MG63 (cell line): Measurements from ENCODE around the gene PCDHA3. TPM values are rescaled to one million over a fixed set of nuclear protein-coding genes. Genes with fewer than 3 reads are reported as not detected.
"Not testable (repeated sequence)": the region's sequence is repeated elsewhere in the genome, so short reads cannot be mapped to it uniquely, and the experiment has no call there.

Source experiments
- DNase-seq: peaks from one replicate; pipeline ENCODE4 v3.0.0-alpha.2; 2020
- H3K27me3 ChIP-seq: fragments of 250-450 bp; sonication (Bioruptor Pico); 2 replicates; pipeline ENCODE4 v1.5.1; 2020; ENCODE audit warnings: mild to moderate bottlenecking, moderate library complexity
- H3K36me3 ChIP-seq: fragments of 250-450 bp; sonication (Bioruptor Pico); 2 replicates; pipeline ENCODE4 v1.5.1; 2020; ENCODE audit warnings: mild to moderate bottlenecking, moderate library complexity
- H3K4me3 ChIP-seq: fragments of 250-450 bp; sonication (Bioruptor Pico); 2 replicates; pipeline ENCODE4 v1.5.1; 2020; ENCODE audit warnings: mild to moderate bottlenecking, moderate library complexity
- H3K9me3 ChIP-seq: fragments of 250-450 bp; sonication (Bioruptor Pico); 2 replicates; pipeline ENCODE4 v1.5.1; 2020; ENCODE audit warnings: mild to moderate bottlenecking, moderate library complexity
- total RNA-seq: library from RNA; depleted of rRNA; stranded (reverse); fragments of >200 nt; shearing (Covaris generic); gene quantifications from 2 replicates; pipeline ENCODE4 v1.2.3, GENCODE V29; 2014; ENCODE audit warnings: low replicate concordance; rRNA removed

The PCDHA3 gene
- not detected in 2 replicates for total RNA-seq

- DNase-seq: no peak
- no peaks in the 10 kb centered on the region for H3K36me3 ChIP-seq
- peaks cover 8% of the 10 kb centered on the region for H3K9me3 ChIP-seq
- peak within 1 kb of the TSS; percentile 16; the same call in 1 of the 2 replicates for H3K4me3 ChIP-seq
- no peaks in the 10 kb centered on the region for H3K27me3 ChIP-seq
Observed at GRCh38 chr5:140800816-140801493, at the start of gene PCDHA3. PCDHA3 (plus strand) TSS chr5:140801057.

GRCh38 chr5:140753561-140753960, 47.3 kb upstream of the PCDHA3 start:
- H3K36me3 ChIP-seq: no peaks in the 10 kb centered on the region
- no peak for DNase-seq
- H3K27me3 ChIP-seq: no peaks in the 10 kb centered on the region
- H3K4me3 ChIP-seq: no peak overlapping the region
- peaks cover 18% of the 10 kb centered on the region for H3K9me3 ChIP-seq

GRCh38 chr5:140764177-140764973, 36.5 kb upstream of the PCDHA3 start:
- H3K9me3 ChIP-seq: peaks cover 58% of the 10 kb centered on the region
- no peak overlapping the region for H3K4me3 ChIP-seq
- no peaks in the 10 kb centered on the region for H3K27me3 ChIP-seq
- H3K36me3 ChIP-seq: no peaks in the 10 kb centered on the region
- no peak for DNase-seq

- no peak overlapping the region for H3K4me3 ChIP-seq
- no peak for DNase-seq
Observed at GRCh38 chr5:140767444-140767843, 33.4 kb upstream of the PCDHA3 start.

GRCh38 chr5:140780512-140780911, 20.3 kb upstream of the PCDHA3 start:
- H3K27me3 ChIP-seq: no peaks in the 10 kb centered on the region
- H3K4me3 ChIP-seq: no peak overlapping the region
- H3K36me3 ChIP-seq: no peaks in the 10 kb centered on the region
- H3K9me3 ChIP-seq: peaks cover 12% of the 10 kb centered on the region
- DNase-seq: no peak

More at GRCh38 chr5:140767444-140767843, 33.4 kb upstream of the PCDHA3 start:
- H3K9me3 ChIP-seq: peaks cover 65% of the 10 kb centered on the region
- no peaks in the 10 kb centered on the region for H3K36me3 ChIP-seq
- no peaks in the 10 kb centered on the region for H3K27me3 ChIP-seq

- DNase-seq: no peak
Observed at GRCh38 chr5:140785905-140786686, 14.8 kb upstream of the PCDHA3 start, which contains the start of gene PCDHA1. PCDHA1 (plus strand) TSS chr5:140786140.

GRCh38 chr5:140787422-140787821, 13.4 kb upstream of the PCDHA3 start:
- not testable (repeated sequence) for H3K4me3 ChIP-seq, H3K27me3 ChIP-seq, DNase-seq, H3K36me3 ChIP-seq
- H3K9me3 ChIP-seq: peaks cover 11% of the 10 kb centered on the region

More at GRCh38 chr5:140785905-140786686, 14.8 kb upstream of the PCDHA3 start, which contains the start of gene PCDHA1:
- no peaks in the 10 kb centered on the region for H3K36me3 ChIP-seq
- H3K27me3 ChIP-seq: peaks cover 4% of the 10 kb centered on the region; the same call in 1 of the 2 replicates
- peaks cover 11% of the 10 kb centered on the region for H3K9me3 ChIP-seq
- H3K4me3 ChIP-seq: no peak within 1 kb of the TSS

- not testable (repeated sequence) for DNase-seq, H3K4me3 ChIP-seq, H3K36me3 ChIP-seq, H3K27me3 ChIP-seq
- peaks cover 11% of the 10 kb centered on the region for H3K9me3 ChIP-seq
Observed at GRCh38 chr5:140787849-140788504, 12.9 kb upstream of the PCDHA3 start.

- Histone ChIP-seq H3K36me3 (no peaks in the 10 kb centered on the region), H3K9me3 (peaks cover 14% of the 10 kb centered on the region)
- DNase-seq: no peak
Observed at GRCh38 chr5:140791089-140791488, 9.8 kb upstream of the PCDHA3 start.

GRCh38 chr5:140794595-140795258, 6.1 kb upstream of the PCDHA3 start, which contains the start of gene PCDHA2:
PCDHA2 (plus strand) TSS chr5:140794852.
- peak within 1 kb of the TSS; percentile 35 for H3K4me3 ChIP-seq
- peaks cover 9% of the 10 kb centered on the region for H3K9me3 ChIP-seq
- DNase-seq: no peak
- no peaks in the 10 kb centered on the region for H3K27me3 ChIP-seq
- H3K36me3 ChIP-seq: no peaks in the 10 kb centered on the region

More at GRCh38 chr5:140791089-140791488, 9.8 kb upstream of the PCDHA3 start:
- Histone ChIP-seq H3K4me3 (no peak overlapping the region), H3K27me3 (peaks cover 4% of the 10 kb centered on the region; the same call in 1 of the 2 replicates)

- DNase-seq: no peak
- Histone ChIP-seq H3K9me3 (peaks cover 9% of the 10 kb centered on the region), H3K27me3 (no peaks in the 10 kb centered on the region), H3K4me3 (peak overlapping the region; percentile 35), H3K36me3 (no peaks in the 10 kb centered on the region)
Observed at GRCh38 chr5:140795259-140795641, 5.6 kb upstream of the PCDHA3 start.

GRCh38 chr5:140796072-140796717, 4.7 kb upstream of the PCDHA3 start:
- not testable (repeated sequence) for H3K36me3 ChIP-seq, DNase-seq, H3K4me3 ChIP-seq, H3K27me3 ChIP-seq
- peaks cover 13% of the 10 kb centered on the region for H3K9me3 ChIP-seq

GRCh38 chr5:140796718-140797095, 4.2 kb upstream of the PCDHA3 start:
- H3K27me3 ChIP-seq: no peaks in the 10 kb centered on the region
- no peak overlapping the region for H3K4me3 ChIP-seq
- DNase-seq: no peak
- H3K9me3 ChIP-seq: peaks cover 17% of the 10 kb centered on the region
- no peaks in the 10 kb centered on the region for H3K36me3 ChIP-seq

GRCh38 chr5:140801494-140801841, 611 bp downstream of the PCDHA3 start:
- Histone ChIP-seq H3K36me3 (no peaks in the 10 kb centered on the region), H3K9me3 (peaks cover 8% of the 10 kb centered on the region), H3K27me3 (no peaks in the 10 kb centered on the region), H3K4me3 (peak overlapping the region; percentile 16; the same call in 1 of the 2 replicates)
- no peak for DNase-seq

GRCh38 chr5:140802381-140802780, 1.5 kb downstream of the PCDHA3 start:
- not testable (repeated sequence) for DNase-seq, H3K36me3 ChIP-seq

More at GRCh38 chr5:140802381-140802780, 1.5 kb downstream of the PCDHA3 start:
- not testable (repeated sequence) for H3K27me3 ChIP-seq, H3K4me3 ChIP-seq, H3K9me3 ChIP-seq
